HepG2 (cell line): ENCODE results near the gene MTA1. TPM values are rescaled to one million over a fixed set of nuclear protein-coding genes. Genes with fewer than 3 reads are reported as not detected.

Experiments
- ARID3A ChIP-seq: IDR thresholded peaks from 2 replicates; pipeline ENCODE4 v1.6.1; 2012; ENCODE audit warnings: low read depth, low read length, improper control_type of control experiment
- BRD4 ChIP-seq: sonication (generic); formaldehyde crosslinking; IDR thresholded peaks from 2 replicates; pipeline ENCODE4 v1.4.0; 2020; ENCODE audit warnings: missing genetic modification reagents
- CBX1 ChIP-seq: IDR thresholded peaks from one replicate; pipeline ENCODE4 v1.6.1; 2016; ENCODE audit warnings: antibody characterized with exemption, low read depth
- CBX2 ChIP-seq, 2 experiments: fragments of 200-600 bp in 1 of 2; sonication (generic); formaldehyde crosslinking in 1 of 2; IDR thresholded peaks; 2 replicates each; pipeline versions ENCODE4 v1.7.0 to v1.8.1; 2018 to 2022; ENCODE audit warnings: low read depth in 2 of 2, low read length in 1 of 2, mild to moderate bottlenecking in 1 of 2, missing genetic modification reagents in 1 of 2
- GLI4 ChIP-seq: sonication (generic); formaldehyde crosslinking; IDR thresholded peaks from 2 replicates; pipeline ENCODE4 v1.5.1; 2020; ENCODE audit warnings: missing genetic modification reagents, mild to moderate bottlenecking, moderate library complexity, borderline replicate concordance
- GTF3A ChIP-seq: sonication (generic); formaldehyde crosslinking; conservative IDR thresholded peaks from 2 replicates; pipeline ENCODE4 v1.4.0; 2020; ENCODE audit warnings: mild to moderate bottlenecking, missing genetic modification reagents
- HIVEP1 ChIP-seq: sonication (generic); formaldehyde crosslinking; IDR thresholded peaks from 2 replicates; pipeline ENCODE4 v1.4.0; 2020; ENCODE audit warnings: mild to moderate bottlenecking, missing genetic modification reagents
- HOXA3 ChIP-seq: sonication (generic); formaldehyde crosslinking; IDR thresholded peaks from 2 replicates; pipeline ENCODE4 v1.5.0; 2020; ENCODE audit warnings: missing genetic modification reagents
- IKZF5 ChIP-seq: IDR thresholded peaks from 2 replicates; pipeline ENCODE4 v1.6.1; 2018; ENCODE audit warnings: missing genetic modification reagents, mild to moderate bottlenecking, missing compliant biosample characterization
- KLF15 ChIP-seq: sonication (generic); formaldehyde crosslinking; IDR thresholded peaks from 2 replicates; pipeline ENCODE4 v1.8.1; 2023; ENCODE audit warnings: borderline replicate concordance, mild to moderate bottlenecking, inconsistent platforms, missing genetic modification reagents, mixed read lengths
- MTA3 ChIP-seq: sonication (generic); formaldehyde crosslinking; IDR thresholded peaks from 2 replicates; pipeline ENCODE4 v1.4.0; 2020; ENCODE audit warnings: missing genetic modification reagents
- RARA ChIP-seq: IDR thresholded peaks from 2 replicates; pipeline ENCODE4 v1.6.1; 2016; ENCODE audit warnings: missing genetic modification reagents, missing compliant biosample characterization
- RBM39 ChIP-seq: fragments of 200-400 bp; formaldehyde crosslinking; IDR thresholded peaks from one replicate; pipeline ENCODE4 v1.6.1; 2018; ENCODE audit warnings: antibody characterized with exemption, mild to moderate bottlenecking, low read depth, low read length; ENCODE audit not compliant: poor library complexity, severe bottlenecking
- SMAD3 ChIP-seq: sonication (generic); formaldehyde crosslinking; IDR thresholded peaks from 2 replicates; pipeline ENCODE4 v1.4.0; 2020; ENCODE audit warnings: missing genetic modification reagents
- SPEN ChIP-seq: sonication (generic); formaldehyde crosslinking; IDR thresholded peaks from 2 replicates; pipeline ENCODE4 v1.5.1; 2020; ENCODE audit warnings: low read depth, mild to moderate bottlenecking, missing genetic modification reagents
- ZBTB1 ChIP-seq: sonication (generic); formaldehyde crosslinking; IDR thresholded peaks from 2 replicates; pipeline ENCODE4 v1.4.0; 2020; ENCODE audit warnings: missing genetic modification reagents, borderline replicate concordance
- ZFP37 ChIP-seq: sonication (generic); formaldehyde crosslinking; IDR thresholded peaks from 2 replicates; pipeline ENCODE4 v1.4.0; 2020; ENCODE audit warnings: missing genetic modification reagents, borderline replicate concordance
- ZIK1 ChIP-seq: sonication (generic); formaldehyde crosslinking; IDR thresholded peaks from 2 replicates; pipeline ENCODE4 v1.5.0; 2020; ENCODE audit warnings: mild to moderate bottlenecking, low read depth, missing genetic modification reagents, borderline replicate concordance
- ZNF382 ChIP-seq: sonication (generic); formaldehyde crosslinking; IDR thresholded peaks from 2 replicates; pipeline ENCODE4 v1.5.0; 2020; ENCODE audit warnings: missing genetic modification reagents, mild to moderate bottlenecking, borderline replicate concordance
- ZNF512B ChIP-seq: sonication (generic); formaldehyde crosslinking; IDR thresholded peaks from 2 replicates; pipeline ENCODE4 v1.5.1; 2020; ENCODE audit warnings: missing genetic modification reagents, mild to moderate bottlenecking, borderline replicate concordance
- ZNF556 ChIP-seq: sonication (generic); formaldehyde crosslinking; IDR thresholded peaks from 2 replicates; pipeline ENCODE4 v1.4.0; 2020; ENCODE audit warnings: mild to moderate bottlenecking, missing genetic modification reagents, borderline replicate concordance
- ZNF784 ChIP-seq: sonication (generic); formaldehyde crosslinking; IDR thresholded peaks from 2 replicates; pipeline ENCODE4 v1.5.1; 2020; ENCODE audit warnings: missing genetic modification reagents, mild to moderate bottlenecking, borderline replicate concordance
- polyA plus RNA-seq, 8 experiments: library from polyadenylated mRNA; depleted of rRNA in 3 of 8; stranded (reverse) in 7 of 8; unstranded in 1 of 8; fragments of >200 nt; fragmentation: Illumina TruSeq in 4 of 8; extraction: Trizol in 4 of 8; gene quantifications; 2 replicates each; pipeline versions ENCODE4 v1.2.1 to v1.2.3, GENCODE V29; 2011 to 2016; ENCODE audit warnings: low read depth in 4 of 8, missing spikeins in 1 of 8, mixed read lengths in 1 of 8; ENCODE audit not compliant: insufficient read depth in 1 of 8
- total RNA-seq, 5 experiments: library from RNA; depleted of rRNA; stranded (reverse); fragments of >200 nt; fragmentation: Illumina TruSeq; extraction: Trizol; gene quantifications; 2 replicates each; pipeline ENCODE4 v1.2.3, GENCODE V29; 2016; ENCODE audit warnings: low read depth in 1 of 5

The MTA1 gene
- total and polyA plus RNA-seq, 2 of the 13 experiments (the other 11 are each of a cell fraction or from before 2014, with no cell fraction given) = 35.2 to 85.8 TPM

- no peak for TF ChIP-seq ZNF512B (CRISPR knock-in tag)
- no peak for TF ChIP-seq ZBTB1 (CRISPR knock-in tag)
- TF ChIP-seq SMAD3 (CRISPR knock-in tag) = no peak
- TF ChIP-seq GLI4 (CRISPR knock-in tag) = no peak
- no peak for TF ChIP-seq ZFP37
- no peak for TF ChIP-seq ZNF556 (CRISPR knock-in tag)
- no peak for TF ChIP-seq HIVEP1 (CRISPR knock-in tag)
- TF ChIP-seq IKZF5 = peak; percentile 46
- TF ChIP-seq MTA3 (CRISPR knock-in tag) = no peak
- no peak for TF ChIP-seq GTF3A (CRISPR knock-in tag)
- TF ChIP-seq KLF15 (CRISPR knock-in tag) = no peak
- 0 out of 2 replicates have a peak, but pooled peaks have one; percentile 22 for TF ChIP-seq ZIK1 (CRISPR knock-in tag)
- peak; percentile 72 for TF ChIP-seq RBM39
- no peak for TF ChIP-seq ARID3A
- TF ChIP-seq CBX1 = peak; percentile 76
- peak; percentile 70; the same call in 1 of the 2 replicates for TF ChIP-seq ZNF784
- no peak for TF ChIP-seq CBX2 (IDR thresholded peaks at IDR 0.05; ENCODE audit: low read depth, low read length)
- TF ChIP-seq CBX2 (CRISPR knock-in tag; IDR thresholded peaks at IDR 0.05; ENCODE audit: low read depth) = no peak
- no peak for TF ChIP-seq ZNF382
- peak; percentile 49; the same call in 1 of the 2 replicates for TF ChIP-seq RARA
- peak; percentile 65; the same call in 1 of the 2 replicates for TF ChIP-seq HOXA3 (CRISPR knock-in tag)
- peak; percentile 73; the same call in 1 of the 2 replicates for TF ChIP-seq SPEN
- TF ChIP-seq BRD4 (CRISPR knock-in tag) = no peak; the same call in none of the 2 replicates
These were observed 76.6 kb downstream of the MTA1 start (continued) for GRCh38 chr14:105495990-105496830.
